GM23338 (cell line): ENCODE measurements around the gene ITGB6. TPM values are rescaled to one million over a fixed set of nuclear protein-coding genes. Genes with fewer than 3 reads are reported as not detected.

Experiments used
- ATAC-seq: fragments of 200-7000 bp; cut with Tn5 transposase; 3 replicates; pipeline ENCODE4 v1.9.1; 2020
- DNase-seq: peaks from one replicate; pipeline ENCODE4 v3.0.0-alpha.2; 2015; ENCODE audit warnings: low spot score
- H2AFZ ChIP-seq: fragments of 200-600 bp; sonication (generic); 2 replicates; pipeline ENCODE4 v1.8.0; 2016; ENCODE audit warnings: antibody characterized with exemption, mild to moderate bottlenecking, moderate library complexity
- H3F3A ChIP-seq: fragments of 200-600 bp; sonication (generic); replicated peaks from 2 replicates; pipeline ENCODE4 v1.8.0; 2017; ENCODE audit warnings: antibody characterized with exemption, mixed run types, low read depth
- H3K27ac ChIP-seq: fragments of 200-600 bp; sonication (generic); 2 replicates; pipeline ENCODE4 v1.6.1; 2016; ENCODE audit warnings: low read depth
- H3K27me3 ChIP-seq: fragments of 200-600 bp; sonication (generic); 2 replicates; pipeline ENCODE4 v1.8.0; 2016; ENCODE audit warnings: mild to moderate bottlenecking, mixed run types, moderate library complexity; ENCODE audit not compliant: insufficient read depth
- H3K36me3 ChIP-seq: fragments of 200-600 bp; sonication (generic); 2 replicates; pipeline ENCODE4 v1.8.0; 2016; ENCODE audit warnings: mild to moderate bottlenecking; ENCODE audit not compliant: insufficient read depth
- H3K4me1 ChIP-seq: fragments of 200-600 bp; sonication (generic); 2 replicates; pipeline ENCODE4 v1.8.0; 2016; ENCODE audit warnings: mild to moderate bottlenecking, moderate library complexity; ENCODE audit not compliant: insufficient read depth
- H3K4me2 ChIP-seq: fragments of 200-600 bp; sonication (generic); 2 replicates; pipeline ENCODE4 v1.7.1; 2017; ENCODE audit warnings: mixed run types
- H3K4me3 ChIP-seq: fragments of 200-600 bp; sonication (generic); 2 replicates; pipeline ENCODE4 v1.6.1; 2016; ENCODE audit warnings: mixed run types
- H3K79me2 ChIP-seq: fragments of 200-600 bp; sonication (generic); replicated peaks from 2 replicates; pipeline ENCODE4 v1.8.0; 2017; ENCODE audit warnings: mild to moderate bottlenecking; ENCODE audit not compliant: insufficient read depth
- H3K9me2 ChIP-seq: fragments of 200-600 bp; sonication (generic); 2 replicates; pipeline ENCODE4 v1.8.0; 2017; ENCODE audit not compliant: insufficient read depth
- H4K20me1 ChIP-seq: fragments of 200-600 bp; sonication (generic); replicated peaks from 2 replicates; pipeline ENCODE4 v1.8.0; 2017; ENCODE audit warnings: mild to moderate bottlenecking; ENCODE audit not compliant: insufficient read depth
- H3K27ac Mint-ChIP-seq: 2 replicates; pipeline ENCODE4 v1.8.0; 2020; ENCODE audit warnings: inconsistent platforms, mild to moderate bottlenecking, moderate library complexity, mixed read lengths
- H3K27me3 Mint-ChIP-seq: 3 replicates; pipeline ENCODE4 v1.8.0; 2022; ENCODE audit warnings: low read depth, mild to moderate bottlenecking, moderate library complexity, mixed read lengths, inconsistent platforms; ENCODE audit not compliant: insufficient read depth, poor library complexity
- H3K36me3 Mint-ChIP-seq: 3 replicates; pipeline ENCODE4 v1.8.0; 2021; ENCODE audit warnings: low read depth, mild to moderate bottlenecking, inconsistent platforms, moderate library complexity, mixed read lengths
- H3K4me1 Mint-ChIP-seq: 3 replicates; pipeline ENCODE4 v1.8.0; 2020; ENCODE audit warnings: mild to moderate bottlenecking, inconsistent platforms, mixed read lengths
- H3K4me3 Mint-ChIP-seq: 3 replicates; pipeline ENCODE4 v1.8.0; 2021; ENCODE audit warnings: moderate library complexity, mild to moderate bottlenecking, inconsistent platforms, mixed read lengths
- H3K9me3 Mint-ChIP-seq: 3 replicates; pipeline ENCODE4 v1.8.0; 2020; ENCODE audit warnings: moderate library complexity, mild to moderate bottlenecking, inconsistent platforms, mixed read lengths
- CREB1 ChIP-seq: fragments of 250-450 bp; sonication (Bioruptor Pico); IDR thresholded peaks from 2 replicates; pipeline ENCODE4 v1.5.0; 2020; ENCODE audit warnings: low read depth, mild to moderate bottlenecking, moderate library complexity
- CTCF ChIP-seq, 2 experiments: fragments of 200-600 bp in 1 of 2; sonication (generic) in 1 of 2; conservative IDR thresholded peaks; 2 replicates each; pipeline versions ENCODE4 v1.5.1 to v1.6.1; 2016 to 2017; ENCODE audit warnings: antibody characterized with exemption in 2 of 2, low read depth in 2 of 2, mild to moderate bottlenecking in 2 of 2, moderate library complexity in 1 of 2
- ETS1 ChIP-seq: IDR thresholded peaks from 2 replicates; pipeline ENCODE4 v1.6.1; 2016; ENCODE audit warnings: antibody characterized with exemption
- EZH2 ChIP-seq: fragments of 200-600 bp; sonication (generic); IDR thresholded peaks from one replicate; pipeline ENCODE4 v1.8.0; 2017; ENCODE audit warnings: antibody characterized with exemption, mild to moderate bottlenecking, low read depth; ENCODE audit not compliant: unreplicated experiment
- EZH2phosphoT487 ChIP-seq: fragments of 200-600 bp; sonication (generic); IDR thresholded peaks from one replicate; pipeline ENCODE4 v1.8.1; 2018; ENCODE audit warnings: antibody characterized with exemption; ENCODE audit not compliant: unreplicated experiment
- JUNB ChIP-seq: IDR thresholded peaks from one replicate; pipeline ENCODE4 v1.6.1; 2016; ENCODE audit warnings: antibody characterized with exemption; ENCODE audit not compliant: unreplicated experiment
- POLR2AphosphoS5 ChIP-seq: IDR thresholded peaks from 2 replicates; pipeline ENCODE4 v1.6.1; 2016; ENCODE audit warnings: antibody characterized with exemption, low read depth
- REST ChIP-seq: IDR thresholded peaks from one replicate; pipeline ENCODE4 v1.6.1; 2018; ENCODE audit warnings: antibody characterized with exemption; ENCODE audit not compliant: unreplicated experiment
- STAT1 ChIP-seq: IDR thresholded peaks from one replicate; pipeline ENCODE4 v1.6.1; 2016; ENCODE audit warnings: antibody characterized with exemption; ENCODE audit not compliant: unreplicated experiment
- ZNF114 ChIP-seq: fragments of 250-450 bp; sonication (Bioruptor Pico); IDR thresholded peaks from 2 replicates; pipeline ENCODE4 v1.5.0; 2020; ENCODE audit warnings: mild to moderate bottlenecking, moderate library complexity
- ZNF331 ChIP-seq: fragments of 250-450 bp; sonication (Bioruptor Pico); IDR thresholded peaks from 2 replicates; pipeline ENCODE4 v1.5.0; 2020; ENCODE audit warnings: low read depth, mild to moderate bottlenecking, moderate library complexity
- ZNF462 ChIP-seq: fragments of 250-450 bp; sonication (Bioruptor Pico); IDR thresholded peaks from 2 replicates; pipeline ENCODE4 v1.5.0; 2020; ENCODE audit warnings: mild to moderate bottlenecking, moderate library complexity
- polyA plus RNA-seq: library from polyadenylated mRNA; unstranded; fragments of >200 nt; fragmentation: Nextera tagmentation; extraction: Ambion mirVana; gene quantifications from 2 replicates; pipeline ENCODE4 v1.2.1, GENCODE V29; 2016
- total RNA-seq: library from RNA; depleted of rRNA; stranded (reverse); fragments of >200 nt; shearing (Covaris generic); gene quantifications from 2 replicates; pipeline ENCODE4 v1.2.3, GENCODE V29; 2014

The ITGB6 gene
- total and polyA plus RNA-seq, 2 experiments from 2014 or later: not detected

GRCh38 chr2:160091381-160091780, 108.7 kb downstream of the ITGB6 start:
- H2AFZ ChIP-seq: no peak overlapping the region
- no peak for TF ChIP-seq ZNF331 (CRISPR knock-in tag)
- no peak for TF ChIP-seq EZH2
- TF ChIP-seq CREB1: no peak
- TF ChIP-seq REST: no peak
- no peak for TF ChIP-seq CTCF (conservative IDR thresholded peaks at IDR 0.05; ENCODE audit: low read depth in 2 of 2)
- TF ChIP-seq ZNF462 (CRISPR knock-in tag): no peak
- no peak for TF ChIP-seq POLR2AphosphoS5
- TF ChIP-seq EZH2phosphoT487: no peak
- no peak for TF ChIP-seq JUNB
- no peak for TF ChIP-seq STAT1
- TF ChIP-seq ETS1: no peak
- no peak for TF ChIP-seq ZNF114 (CRISPR knock-in tag)
- 0 out of 2 replicates have a peak, but pooled peaks cover 3% of the 10 kb centered on the region for H3K9me2 ChIP-seq
- no peaks in the 10 kb centered on the region for H3K27me3 Mint-ChIP-seq
- no peaks in the 10 kb centered on the region for H3K27me3 ChIP-seq
- H3K27ac ChIP-seq: no peak overlapping the region
- DNase-seq: no peak
- no peaks in the 10 kb centered on the region for H3K4me1 Mint-ChIP-seq
- no peaks in the 10 kb centered on the region for H4K20me1 ChIP-seq
- H3F3A ChIP-seq: no peaks in the 10 kb centered on the region
- no peak overlapping the region for H3K4me3 ChIP-seq
- H3K36me3 Mint-ChIP-seq: peaks cover 52% of the 10 kb centered on the region
- no peak overlapping the region for H3K4me3 Mint-ChIP-seq
- H3K79me2 ChIP-seq: no peaks in the 10 kb centered on the region
- H3K4me1 ChIP-seq: no peaks in the 10 kb centered on the region
- no peak overlapping the region for H3K4me2 ChIP-seq
- peaks cover 77% of the 10 kb centered on the region for H3K9me3 Mint-ChIP-seq
- no peak for ATAC-seq
- H3K36me3 ChIP-seq: peaks cover 11% of the 10 kb centered on the region; the same call in 1 of the 2 replicates
- no peak overlapping the region for H3K27ac Mint-ChIP-seq
